ENCODE data around the gene TMPRSS11E.
"Not testable (repeated sequence)": the region's sequence is repeated elsewhere in the genome, so short reads cannot be mapped to it uniquely, and the experiment has no call there.

TMPRSS11E gene

GRCh38 chr4:68489338-68489737 is 42.1 kb downstream of the TMPRSS11E start:
- no peak for DNase-seq (ENCODE audit: low read depth)
- TF ChIP-seq, protein P1, sequence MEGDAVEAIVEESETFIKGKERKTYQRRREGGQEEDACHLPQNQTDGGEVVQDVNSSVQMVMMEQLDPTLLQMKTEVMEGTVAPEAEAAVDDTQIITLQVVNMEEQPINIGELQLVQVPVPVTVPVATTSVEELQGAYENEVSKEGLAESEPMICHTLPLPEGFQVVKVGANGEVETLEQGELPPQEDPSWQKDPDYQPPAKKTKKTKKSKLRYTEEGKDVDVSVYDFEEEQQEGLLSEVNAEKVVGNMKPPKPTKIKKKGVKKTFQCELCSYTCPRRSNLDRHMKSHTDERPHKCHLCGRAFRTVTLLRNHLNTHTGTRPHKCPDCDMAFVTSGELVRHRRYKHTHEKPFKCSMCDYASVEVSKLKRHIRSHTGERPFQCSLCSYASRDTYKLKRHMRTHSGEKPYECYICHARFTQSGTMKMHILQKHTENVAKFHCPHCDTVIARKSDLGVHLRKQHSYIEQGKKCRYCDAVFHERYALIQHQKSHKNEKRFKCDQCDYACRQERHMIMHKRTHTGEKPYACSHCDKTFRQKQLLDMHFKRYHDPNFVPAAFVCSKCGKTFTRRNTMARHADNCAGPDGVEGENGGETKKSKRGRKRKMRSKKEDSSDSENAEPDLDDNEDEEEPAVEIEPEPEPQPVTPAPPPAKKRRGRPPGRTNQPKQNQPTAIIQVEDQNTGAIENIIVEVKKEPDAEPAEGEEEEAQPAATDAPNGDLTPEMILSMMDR (IDR thresholded peaks at IDR 0.05; ENCODE audit: low read depth, low read length, missing control alignments), result no peak
- no peak overlapping the region for H3K4me3 ChIP-seq (ENCODE audit: low read depth, low read length)

DNA sequence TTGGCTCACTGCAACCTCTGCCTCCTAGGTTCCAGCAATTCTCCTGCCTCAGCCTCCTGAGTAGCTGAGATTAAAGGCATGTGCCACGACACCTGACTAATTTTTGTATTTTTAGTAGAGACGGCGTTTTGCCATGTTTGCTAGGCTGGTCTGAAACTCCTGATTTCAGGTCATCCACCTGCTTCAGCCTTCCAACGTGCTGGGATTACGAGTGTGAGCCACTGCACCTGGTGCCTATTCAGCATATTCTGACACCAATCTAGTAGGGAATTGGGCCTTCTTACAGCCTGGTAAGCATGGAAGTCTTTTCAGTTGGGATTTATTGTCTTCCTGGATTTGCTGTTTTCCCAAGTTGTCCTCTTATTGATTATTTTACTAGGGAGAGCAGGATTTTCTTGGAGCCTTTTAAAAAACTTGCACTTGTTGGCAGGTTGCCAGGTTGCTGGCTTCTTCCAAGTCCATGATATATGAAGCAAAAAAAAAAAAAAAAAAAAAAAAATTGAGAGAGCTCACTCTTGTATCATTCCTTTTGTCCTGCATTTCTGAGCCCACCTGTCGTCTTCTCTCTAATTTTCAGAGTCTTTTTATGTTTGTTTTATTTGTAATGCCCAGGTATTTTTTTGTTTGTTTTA is 43.7 kb downstream of the TMPRSS11E start:
- no peak overlapping the region for H3K4me3 ChIP-seq (ENCODE audit: low read depth, low read length)
- TF ChIP-seq, protein P1 (IDR thresholded peaks at IDR 0.05; ENCODE audit: low read depth, low read length, missing control alignments), result no peak
- no peak for DNase-seq (ENCODE audit: low read depth)

DNA sequence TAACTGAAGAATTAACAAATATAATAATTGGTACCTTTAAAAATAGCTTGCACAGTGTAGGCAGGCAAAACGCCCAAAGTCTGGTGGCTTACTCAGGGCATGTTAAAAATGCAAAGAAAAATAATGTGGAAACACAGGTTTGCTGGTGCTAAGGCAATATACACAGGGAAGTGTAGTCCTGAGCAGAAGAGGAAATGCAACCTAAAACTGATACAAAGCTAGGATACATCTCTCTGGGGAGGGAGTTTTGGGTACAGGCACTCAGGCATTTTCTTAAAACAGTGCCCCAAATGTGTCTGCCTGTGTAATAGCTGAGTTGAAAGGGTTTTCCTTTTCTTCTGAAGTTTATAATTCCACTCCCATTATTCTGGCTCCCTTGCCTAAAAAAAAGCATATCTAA is 47.4 kb downstream of the TMPRSS11E start:
- no peak overlapping the region for H3K4me3 ChIP-seq (ENCODE audit: low read depth, low read length)
- TF ChIP-seq, protein P1 (IDR thresholded peaks at IDR 0.05; ENCODE audit: low read depth, low read length, missing control alignments), result no peak
- DNase-seq (ENCODE audit: low read depth), result no peak

- DNase-seq (ENCODE audit: low read depth), result peak; percentile 58
- TF ChIP-seq, protein P1 (IDR thresholded peaks at IDR 0.05; ENCODE audit: low read depth, low read length, missing control alignments), result peak; percentile 71
- no peak overlapping the region for H3K4me3 ChIP-seq (ENCODE audit: low read depth, low read length)
Observed at GRCh38 chr4:68498413-68499007, 51.2 kb downstream of the TMPRSS11E start.

DNA sequence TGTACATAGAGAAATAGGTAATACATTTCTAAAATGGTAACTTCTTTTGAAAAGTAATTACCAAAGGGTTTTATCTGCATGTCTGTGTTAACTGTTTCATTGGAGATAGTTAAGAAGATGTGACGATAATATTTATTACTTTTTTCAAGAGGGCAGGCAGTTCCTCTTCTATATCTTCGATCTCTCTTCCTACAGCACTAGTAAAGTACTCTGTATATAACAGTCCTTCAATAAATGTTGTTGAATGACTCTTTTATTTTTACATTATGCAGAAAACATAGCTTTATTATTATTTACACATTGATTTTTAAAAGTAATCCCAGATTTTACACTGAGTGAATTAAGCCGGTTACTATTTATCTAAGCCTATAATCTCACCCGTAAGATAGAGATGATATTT is 51.8 kb downstream of the TMPRSS11E start:
- TF ChIP-seq, protein P1 (IDR thresholded peaks at IDR 0.05; ENCODE audit: low read depth, low read length, missing control alignments), result no peak
- no peak for DNase-seq (ENCODE audit: low read depth)
- no peak overlapping the region for H3K4me3 ChIP-seq (ENCODE audit: low read depth, low read length)

GRCh38 chr4:68503462-68503861 is 56.2 kb downstream of the TMPRSS11E start:
- not testable (repeated sequence) for DNase-seq (ENCODE audit: low read depth); H3K4me3 ChIP-seq (ENCODE audit: low read depth, low read length)

DNA sequence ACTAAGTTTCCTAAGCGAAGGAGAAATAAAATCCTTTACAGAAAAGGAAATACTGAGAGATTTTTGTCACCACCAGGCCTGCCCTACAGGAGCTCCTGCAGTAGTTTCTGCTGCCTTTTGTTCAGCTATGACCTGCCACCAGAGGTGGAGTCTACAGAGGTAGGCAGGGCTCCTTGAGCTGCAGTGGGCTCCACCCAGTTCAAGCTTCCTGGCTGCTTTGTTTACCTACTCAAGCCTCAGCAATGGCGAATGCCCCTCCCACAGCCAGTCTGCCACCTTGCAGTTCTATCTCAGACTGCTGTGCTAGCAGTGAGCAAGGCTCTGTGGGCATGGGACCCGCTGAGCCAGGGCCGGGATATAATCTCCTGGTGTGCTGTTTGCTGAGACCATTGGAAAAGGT is 57.6 kb downstream of the TMPRSS11E start:
- H3K4me3 ChIP-seq (ENCODE audit: low read depth, low read length); DNase-seq (ENCODE audit: low read depth): not testable (repeated sequence)

DNA sequence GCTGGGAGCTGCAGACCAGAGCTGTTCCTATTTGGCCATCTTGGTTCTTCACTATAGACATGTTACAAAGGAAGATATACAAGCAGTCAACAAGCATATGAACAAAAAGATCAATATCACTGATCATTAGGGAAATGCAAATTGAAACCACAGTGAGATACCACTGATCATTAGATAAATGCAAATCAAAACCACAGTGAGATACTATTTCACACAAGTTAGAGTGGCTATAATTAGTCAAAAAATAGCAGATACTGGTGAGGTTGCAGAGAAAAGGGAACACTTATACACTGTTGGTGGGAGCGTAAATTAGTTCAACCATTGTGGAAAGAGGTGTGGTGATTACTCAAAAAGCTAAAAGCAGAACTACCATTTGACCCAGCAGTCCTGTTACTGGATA is 58.2 kb downstream of the TMPRSS11E start:
- H3K4me3 ChIP-seq (ENCODE audit: low read depth, low read length); DNase-seq (ENCODE audit: low read depth): not testable (repeated sequence)

Data from GM12864 (cell line).